IPS-18a (cell line): ENCODE measurements around the gene POTEI.
"Not testable (repeated sequence)": the region's sequence is repeated elsewhere in the genome, so short reads cannot be mapped to it uniquely, and the experiment has no call there.

Source experiments
- H3K27ac ChIP-seq: one replicate; pipeline ENCODE4 v1.5.1; 2013; ENCODE audit warnings: low read length
- H3K27me3 ChIP-seq: one replicate; pipeline ENCODE4 v1.6.1; 2013; ENCODE audit warnings: mild to moderate bottlenecking, low read length; ENCODE audit not compliant: control insufficient read depth, insufficient read depth
- H3K36me3 ChIP-seq: one replicate; pipeline ENCODE4 v1.6.1; 2013; ENCODE audit warnings: low read depth, low read length; ENCODE audit not compliant: control insufficient read depth
- H3K4me1 ChIP-seq: one replicate; pipeline ENCODE4 v1.6.1; 2013; ENCODE audit warnings: low read depth, low read length; ENCODE audit not compliant: control insufficient read depth
- H3K4me3 ChIP-seq: one replicate; pipeline ENCODE4 v1.5.1; 2013; ENCODE audit warnings: low read length
- H3K9ac ChIP-seq: one replicate; pipeline ENCODE4 v1.6.1; 2013; ENCODE audit warnings: mild to moderate bottlenecking, low read length, moderate library complexity
- H3K9me3 ChIP-seq: one replicate; pipeline ENCODE4 v1.6.1; 2013; ENCODE audit warnings: low read depth, low read length; ENCODE audit not compliant: control insufficient read depth

POTEI gene

GRCh38 chr2:130509228-130509627 is at the start of gene POTEI:
TSS of gene POTEI (minus strand) at chr2:130509328. CDS start at chr2:130509235, 93 bp downstream.
- H3K4me3 ChIP-seq, H3K9ac ChIP-seq, H3K4me1 ChIP-seq, H3K27ac ChIP-seq, H3K36me3 ChIP-seq, H3K27me3 ChIP-seq, H3K9me3 ChIP-seq: not testable (repeated sequence)

GRCh38 chr2:130556441-130556840 is 47.3 kb upstream of the POTEI start:
- H3K27ac ChIP-seq, H3K4me1 ChIP-seq, H3K27me3 ChIP-seq, H3K4me3 ChIP-seq, H3K9ac ChIP-seq, H3K9me3 ChIP-seq, H3K36me3 ChIP-seq: not testable (repeated sequence)

DNA sequence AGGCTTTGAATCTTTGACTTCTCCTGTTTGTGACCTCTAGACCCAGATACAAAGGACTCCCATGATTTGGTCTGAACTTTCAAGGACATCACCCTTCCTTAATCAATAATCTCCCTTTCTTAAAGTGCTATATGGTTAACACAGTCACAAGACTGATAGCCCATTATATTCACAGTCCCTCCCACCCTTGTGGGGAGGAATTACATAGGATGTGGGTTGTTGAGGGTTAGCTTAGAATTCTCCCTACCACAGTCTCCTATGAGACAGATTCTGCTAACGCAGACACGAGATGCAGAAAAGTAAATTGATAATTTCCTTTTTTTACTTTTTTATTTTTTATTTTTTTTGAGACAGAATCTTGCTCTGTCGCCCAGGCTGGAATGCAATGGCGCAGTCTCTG is 45.0 kb upstream of the POTEI start:
- not testable (repeated sequence) for H3K4me3 ChIP-seq, H3K4me1 ChIP-seq, H3K9ac ChIP-seq, H3K9me3 ChIP-seq, H3K27ac ChIP-seq, H3K27me3 ChIP-seq, H3K36me3 ChIP-seq

DNA sequence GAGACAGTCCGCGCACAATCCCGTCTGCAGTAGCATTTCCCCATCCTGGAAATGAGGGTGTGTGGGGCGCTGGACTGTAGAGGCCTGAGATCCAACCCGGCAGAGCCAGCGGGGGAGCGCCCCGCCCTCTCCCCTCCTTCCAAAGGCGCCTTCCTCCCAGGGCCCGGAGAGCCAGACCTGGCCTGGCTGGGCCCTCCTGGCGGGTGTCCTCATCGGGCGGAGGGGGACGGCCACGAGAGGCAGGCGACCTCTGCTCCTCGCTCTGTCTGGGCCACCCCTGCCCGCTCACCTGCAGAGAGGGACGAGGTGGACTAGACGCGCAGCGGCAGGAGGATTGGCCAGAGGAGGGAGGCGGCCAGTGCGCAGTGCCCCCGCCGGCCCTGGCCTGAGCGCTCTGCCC is 40.3 kb upstream of the POTEI start:
- not testable (repeated sequence) for H3K9me3 ChIP-seq, H3K4me1 ChIP-seq, H3K36me3 ChIP-seq, H3K27me3 ChIP-seq, H3K4me3 ChIP-seq, H3K9ac ChIP-seq, H3K27ac ChIP-seq

DNA sequence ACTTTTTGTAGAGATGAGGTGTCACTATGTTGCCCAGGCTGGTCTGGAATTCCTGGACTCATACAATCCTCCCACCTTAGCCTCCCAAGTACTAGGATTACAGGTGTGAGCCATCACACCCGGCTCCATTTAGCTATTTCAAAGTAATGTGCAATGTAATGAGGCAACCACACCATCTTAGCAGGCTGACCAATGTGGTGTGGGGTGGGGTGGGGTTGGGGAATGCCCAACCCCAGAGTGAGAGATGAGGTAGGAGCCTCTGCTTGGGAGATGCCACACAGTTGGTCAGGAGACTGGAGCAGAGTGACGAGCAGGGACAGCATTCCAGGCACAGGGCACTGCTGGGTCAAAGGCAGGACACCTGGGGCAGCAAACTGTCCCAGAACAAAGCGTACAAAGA is 39.3 kb upstream of the POTEI start:
- not testable (repeated sequence) for H3K4me1 ChIP-seq, H3K27ac ChIP-seq, H3K36me3 ChIP-seq, H3K9ac ChIP-seq, H3K27me3 ChIP-seq, H3K9me3 ChIP-seq, H3K4me3 ChIP-seq

DNA sequence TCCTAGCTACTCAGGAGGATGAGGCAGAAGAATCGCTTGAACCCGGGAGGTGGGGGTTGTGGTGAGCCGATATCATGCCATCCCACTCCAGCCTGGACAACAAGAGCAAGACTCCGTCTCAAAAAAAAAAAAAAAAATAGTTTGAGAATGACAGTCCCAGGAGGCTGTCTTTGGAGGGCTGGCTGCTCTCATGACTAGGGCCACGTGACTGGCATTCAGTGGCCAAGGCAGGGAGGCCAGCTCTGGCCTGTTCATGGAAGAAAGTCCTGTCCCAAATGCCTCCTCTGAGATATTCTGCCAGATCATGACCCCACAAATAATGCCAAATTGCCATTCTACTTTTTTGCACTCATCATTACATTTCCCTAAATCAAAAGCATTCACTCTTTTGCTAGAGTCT is 35.9 kb upstream of the POTEI start:
- not testable (repeated sequence) for H3K4me3 ChIP-seq, H3K4me1 ChIP-seq, H3K9ac ChIP-seq, H3K27ac ChIP-seq, H3K9me3 ChIP-seq, H3K36me3 ChIP-seq, H3K27me3 ChIP-seq

DNA sequence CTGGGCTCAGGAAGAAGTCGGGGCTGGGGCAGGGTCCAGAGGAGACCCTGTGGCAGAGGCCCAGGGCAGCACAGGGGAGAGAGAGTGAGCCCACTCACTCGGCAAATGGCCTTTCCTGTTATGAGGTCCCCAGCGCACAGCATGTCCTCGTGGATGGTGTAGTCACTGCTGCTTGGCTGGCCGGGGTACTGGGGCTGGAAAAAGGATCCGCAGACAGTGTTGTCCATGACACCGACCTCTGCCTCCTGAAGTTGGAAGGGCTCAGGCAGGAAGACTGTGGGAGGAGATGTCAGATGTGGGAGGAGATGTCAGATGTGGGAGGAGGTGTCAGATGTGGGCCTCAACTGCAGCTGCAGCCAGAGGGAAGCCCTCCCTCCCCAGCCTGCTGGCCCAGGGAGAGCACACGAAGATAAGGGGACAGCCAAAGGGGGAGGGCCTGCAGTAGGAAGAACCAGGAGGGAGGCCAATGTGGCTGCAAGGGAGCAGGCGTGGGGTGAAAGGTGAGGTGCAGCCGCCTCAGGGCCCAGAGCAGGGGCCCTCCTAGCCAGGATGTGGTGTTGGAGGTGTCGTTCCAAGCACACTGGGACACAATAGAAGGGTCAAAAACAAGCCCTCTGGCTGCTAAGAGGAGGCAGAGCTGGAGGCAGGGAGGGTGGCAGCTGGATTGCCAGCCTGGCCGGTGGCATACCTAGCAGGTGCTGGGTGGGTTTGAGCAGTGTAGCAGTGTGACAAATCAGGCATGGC is 34.8 kb upstream of the POTEI start:
- H3K36me3 ChIP-seq, H3K27me3 ChIP-seq, H3K4me1 ChIP-seq, H3K27ac ChIP-seq, H3K4me3 ChIP-seq, H3K9me3 ChIP-seq, H3K9ac ChIP-seq: not testable (repeated sequence)

GRCh38 chr2:130542789-130543188 is 33.7 kb upstream of the POTEI start:
- H3K9me3 ChIP-seq, H3K4me3 ChIP-seq, H3K27me3 ChIP-seq, H3K27ac ChIP-seq, H3K36me3 ChIP-seq, H3K4me1 ChIP-seq, H3K9ac ChIP-seq: not testable (repeated sequence)

- not testable (repeated sequence) for H3K9ac ChIP-seq, H3K4me3 ChIP-seq, H3K4me1 ChIP-seq, H3K9me3 ChIP-seq, H3K36me3 ChIP-seq, H3K27me3 ChIP-seq, H3K27ac ChIP-seq
Measured at GRCh38 chr2:130538271-130538670, 29.1 kb upstream of the POTEI start.

DNA sequence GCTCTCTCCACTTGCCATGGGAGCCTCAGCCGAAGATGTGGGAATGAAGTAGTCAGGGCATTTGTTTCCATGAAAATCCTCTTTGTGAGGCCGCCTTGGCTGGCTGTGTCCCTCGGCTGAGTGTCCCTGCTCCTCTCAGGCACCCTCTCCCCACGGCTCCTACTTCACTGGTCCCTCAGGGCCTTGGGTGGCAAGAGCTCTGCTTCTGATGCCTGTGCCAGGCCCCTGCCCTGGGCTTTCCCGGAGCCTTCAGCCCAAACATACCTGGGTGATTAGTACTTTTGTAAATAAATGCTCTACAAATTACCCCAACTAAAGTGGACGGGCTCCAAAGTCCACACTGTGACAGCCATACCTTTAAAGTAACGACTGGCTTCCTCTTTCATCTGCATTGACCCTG is 27.5 kb upstream of the POTEI start:
- not testable (repeated sequence) for H3K4me3 ChIP-seq, H3K9me3 ChIP-seq, H3K4me1 ChIP-seq, H3K27me3 ChIP-seq, H3K36me3 ChIP-seq, H3K9ac ChIP-seq, H3K27ac ChIP-seq

DNA sequence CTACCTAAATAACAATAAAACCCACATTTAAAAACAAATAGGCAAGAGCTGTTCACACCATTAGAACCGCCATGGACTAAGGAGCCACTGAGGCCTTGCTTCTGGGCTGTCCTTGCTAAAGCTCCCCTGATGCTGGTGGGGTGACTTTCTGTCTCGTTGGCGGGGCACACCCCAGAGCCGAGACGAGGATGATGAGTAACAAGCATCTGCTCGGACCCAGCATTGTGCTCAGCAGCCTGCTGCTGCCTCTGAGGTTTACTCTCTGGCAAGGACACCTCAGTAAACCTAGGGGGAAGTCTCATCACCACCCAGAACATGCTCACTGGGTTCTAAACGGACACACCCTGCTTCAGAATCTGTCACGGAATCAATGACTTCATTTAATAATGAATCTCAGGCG is 22.5 kb upstream of the POTEI start:
- not testable (repeated sequence) for H3K36me3 ChIP-seq, H3K27ac ChIP-seq, H3K4me1 ChIP-seq, H3K27me3 ChIP-seq, H3K4me3 ChIP-seq, H3K9ac ChIP-seq, H3K9me3 ChIP-seq

GRCh38 chr2:130531225-130531624 is 22.1 kb upstream of the POTEI start:
- H3K27me3 ChIP-seq, H3K4me1 ChIP-seq, H3K9ac ChIP-seq, H3K36me3 ChIP-seq, H3K4me3 ChIP-seq, H3K9me3 ChIP-seq, H3K27ac ChIP-seq: not testable (repeated sequence)
